Right atrium auricular region (tissue), 2 donors: ENCODE measurements around the gene RPS14. TPM values are rescaled to one million over a fixed set of nuclear protein-coding genes. Genes with fewer than 3 reads are reported as not detected.
A peak's percentile ranks its signal among the peaks of the same experiment; 100 is the strongest.

Experiments
- DNase-seq: peaks from one replicate; pipeline ENCODE4 v3.0.0-alpha.2; 2019; ENCODE audit warnings: low spot score
- H3K27ac ChIP-seq, 2 donors: fragments of 200-600 bp; sonication (generic); 1 replicate in 1 of 2; 2 replicates in 1 of 2; pipeline ENCODE4 v1.5.1; 2016 to 2019
- H3K27me3 ChIP-seq, 2 donors: fragments of 200-600 bp; sonication (generic); one replicate each; pipeline versions ENCODE4 v1.5.1 to v1.6.0; 2017 to 2019
- H3K36me3 ChIP-seq: fragments of 200-600 bp; sonication (generic); one replicate; pipeline ENCODE4 v1.5.1; 2016
- H3K4me1 ChIP-seq, 2 donors: fragments of 200-600 bp; sonication (generic); one replicate each; pipeline versions ENCODE4 v1.5.1 to v1.6.0; 2017 to 2019
- H3K4me3 ChIP-seq, 2 donors: fragments of 200-600 bp; sonication (generic); 1 replicate in 1 of 2; 2 replicates in 1 of 2; pipeline ENCODE4 v1.5.1; 2017 to 2019; ENCODE audit warnings: mild to moderate bottlenecking in 1 of 2, moderate library complexity in 1 of 2
- H3K9me3 ChIP-seq, 2 donors: fragments of 200-600 bp; sonication (generic); one replicate each; pipeline ENCODE4 v1.5.1; 2019
- total RNA-seq, 2 donors: library from RNA; depleted of rRNA; stranded (reverse); fragments of >200 nt; gene quantifications; one replicate each; pipeline ENCODE4 v1.1.0, GENCODE V29; 2016
- TF ChIP-seq, protein P1 (sequence below), 2 donors: fragments of 200-600 bp; sonication (generic); IDR thresholded peaks; one replicate each; pipeline ENCODE4 v1.5.1; 2019; ENCODE audit warnings: antibody characterized with exemption in 2 of 2

Gene RPS14
- total RNA-seq, 2 donors from 2014 or later, result 1,334 to 2,461 TPM

DNA sequence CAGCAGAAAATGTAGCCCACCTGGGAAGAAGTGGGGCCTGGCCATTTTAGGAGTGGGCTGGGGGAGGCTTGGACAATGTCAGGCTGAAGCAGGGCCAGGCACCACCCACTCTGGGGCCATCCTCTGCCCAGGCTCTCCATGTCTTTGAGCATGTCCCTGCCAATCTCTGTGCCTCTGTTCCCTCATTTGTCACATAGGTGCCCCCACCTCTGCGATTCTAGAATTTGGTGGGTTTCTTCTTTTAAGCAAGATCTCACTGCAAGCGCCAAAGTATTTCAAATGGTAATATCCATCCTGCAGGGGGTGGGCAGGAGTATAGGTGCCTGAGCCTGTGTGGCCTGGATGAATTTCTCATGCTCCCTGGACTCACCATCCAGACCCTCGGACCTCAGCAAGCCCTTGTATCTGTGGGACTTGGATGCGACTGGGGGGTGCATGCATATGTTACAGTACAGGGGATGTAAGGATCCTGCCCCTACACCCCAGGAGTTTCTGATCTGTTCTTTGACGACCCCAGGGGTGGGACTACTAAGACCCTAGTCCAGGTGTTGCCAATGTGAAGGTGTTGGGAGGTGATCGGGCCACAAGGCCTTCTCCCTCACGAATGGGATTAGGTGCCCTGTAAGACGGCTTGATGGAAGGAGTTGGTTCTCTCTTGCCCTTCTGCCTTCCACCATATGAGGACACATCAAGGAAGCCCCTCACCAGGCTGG lies 41.2 kb downstream of the RPS14 start:
- H3K4me1 ChIP-seq, result peaks cover 0 to 37% of the 10 kb centered on the region in 2 donors
- no peak for DNase-seq

DNA sequence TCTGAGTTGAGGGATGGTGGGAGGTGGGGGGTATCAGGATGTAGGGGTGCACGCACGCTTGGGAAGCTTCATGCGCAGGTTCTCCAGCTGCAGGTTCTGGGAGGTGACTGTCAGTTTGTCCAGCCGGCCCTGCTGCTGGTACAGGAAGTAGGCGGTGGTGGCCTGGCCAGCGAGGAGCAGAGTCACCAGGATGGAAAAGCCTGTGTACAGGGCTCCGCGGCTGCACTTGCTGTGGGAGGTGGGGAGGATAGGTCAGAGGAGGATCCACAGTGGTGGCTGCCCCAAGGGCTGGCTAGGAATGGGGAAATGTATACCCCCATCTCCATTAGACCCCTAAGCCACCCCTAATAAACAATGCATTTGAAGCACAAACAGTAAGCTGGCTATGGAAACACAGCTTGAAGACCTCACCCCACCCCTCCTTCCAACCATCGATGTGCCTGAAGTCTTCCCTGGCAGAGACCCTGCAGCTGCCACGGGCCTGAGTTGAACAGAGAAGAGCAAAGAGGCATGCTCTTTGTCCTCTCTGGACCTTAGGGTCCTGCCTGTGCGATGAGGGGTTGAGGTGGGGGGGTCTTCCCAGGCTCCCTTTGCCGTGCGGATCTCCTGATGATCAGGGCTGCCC lies 42.3 kb downstream of the RPS14 start:
- Histone ChIP-seq H3K9me3 (no peaks in the 10 kb centered on the region), H3K4me1 (peaks cover 0 to 26% of the 10 kb centered on the region in 2 donors), H3K4me3 (no peak overlapping the region), H3K36me3 (peaks cover 4% of the 10 kb centered on the region), H3K27ac (no peak overlapping the region), H3K27me3 (no peaks in the 10 kb centered on the region)
- TF ChIP-seq, protein P1, sequence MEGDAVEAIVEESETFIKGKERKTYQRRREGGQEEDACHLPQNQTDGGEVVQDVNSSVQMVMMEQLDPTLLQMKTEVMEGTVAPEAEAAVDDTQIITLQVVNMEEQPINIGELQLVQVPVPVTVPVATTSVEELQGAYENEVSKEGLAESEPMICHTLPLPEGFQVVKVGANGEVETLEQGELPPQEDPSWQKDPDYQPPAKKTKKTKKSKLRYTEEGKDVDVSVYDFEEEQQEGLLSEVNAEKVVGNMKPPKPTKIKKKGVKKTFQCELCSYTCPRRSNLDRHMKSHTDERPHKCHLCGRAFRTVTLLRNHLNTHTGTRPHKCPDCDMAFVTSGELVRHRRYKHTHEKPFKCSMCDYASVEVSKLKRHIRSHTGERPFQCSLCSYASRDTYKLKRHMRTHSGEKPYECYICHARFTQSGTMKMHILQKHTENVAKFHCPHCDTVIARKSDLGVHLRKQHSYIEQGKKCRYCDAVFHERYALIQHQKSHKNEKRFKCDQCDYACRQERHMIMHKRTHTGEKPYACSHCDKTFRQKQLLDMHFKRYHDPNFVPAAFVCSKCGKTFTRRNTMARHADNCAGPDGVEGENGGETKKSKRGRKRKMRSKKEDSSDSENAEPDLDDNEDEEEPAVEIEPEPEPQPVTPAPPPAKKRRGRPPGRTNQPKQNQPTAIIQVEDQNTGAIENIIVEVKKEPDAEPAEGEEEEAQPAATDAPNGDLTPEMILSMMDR (IDR thresholded peaks at IDR 0.05), result no peak
- DNase-seq, result no peak

More for the DNA sequence above, 41.2 kb downstream of the RPS14 start:
- no peaks in the 10 kb centered on the region for H3K36me3 ChIP-seq
- H3K9me3 ChIP-seq, result no peaks in the 10 kb centered on the region
- H3K4me3 ChIP-seq, result no peak overlapping the region
- peak overlapping the region in 1 of 2 donors; percentile 84 for H3K27ac ChIP-seq
- TF ChIP-seq, protein P1 (IDR thresholded peaks at IDR 0.05), result no peak
- H3K27me3 ChIP-seq, result no peaks in the 10 kb centered on the region

DNA sequence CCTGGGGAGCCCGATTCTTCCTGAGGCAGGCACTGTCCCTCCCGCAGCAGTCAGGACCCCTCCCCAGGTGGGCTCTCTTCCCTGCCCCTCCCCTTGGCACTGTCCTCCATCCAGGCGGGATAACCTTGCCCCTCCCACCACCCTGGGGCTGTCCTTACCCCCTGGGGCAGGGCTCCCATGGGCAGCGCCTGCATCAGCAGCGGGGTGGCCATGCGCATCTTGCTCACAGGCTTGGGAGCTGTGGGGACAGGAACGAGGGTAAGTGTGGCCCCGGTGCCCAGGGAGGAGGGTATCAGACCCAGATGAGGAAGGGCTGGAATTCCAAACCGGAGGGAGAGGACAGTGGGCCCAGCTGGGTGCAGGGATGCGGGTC lies 42.8 kb downstream of the RPS14 start:
- H3K27ac ChIP-seq, result no peak overlapping the region
- no peaks in the 10 kb centered on the region for H3K9me3 ChIP-seq
- TF ChIP-seq, protein P1 (IDR thresholded peaks at IDR 0.05), result no peak
- no peak for DNase-seq
- no peak overlapping the region for H3K4me3 ChIP-seq
- H3K36me3 ChIP-seq, result peaks cover 8% of the 10 kb centered on the region
- H3K27me3 ChIP-seq, result no peaks in the 10 kb centered on the region
- H3K4me1 ChIP-seq, result peaks cover 0 to 26% of the 10 kb centered on the region in 2 donors

- TF ChIP-seq, protein P1 (IDR thresholded peaks at IDR 0.05), result no peak
- H3K27ac ChIP-seq, result no peak overlapping the region
These were observed 43.3 kb downstream of the RPS14 start for GRCh38 chr5:150406103-150406722.

GRCh38 chr5:150404941-150405816 lies 44.4 kb downstream of the RPS14 start:
- no peak overlapping the region for H3K27ac ChIP-seq
- H3K4me1 ChIP-seq, result peaks cover 0 to 33% of the 10 kb centered on the region in 2 donors
- H3K36me3 ChIP-seq, result peaks cover 18% of the 10 kb centered on the region

More at GRCh38 chr5:150406103-150406722, 43.3 kb downstream of the RPS14 start:
- no peak for DNase-seq
- peaks cover 0 to 31% of the 10 kb centered on the region in 2 donors for H3K4me1 ChIP-seq
- H3K4me3 ChIP-seq, result no peak overlapping the region
- H3K9me3 ChIP-seq, result no peaks in the 10 kb centered on the region
- H3K27me3 ChIP-seq, result no peaks in the 10 kb centered on the region
- peaks cover 9% of the 10 kb centered on the region for H3K36me3 ChIP-seq

More at GRCh38 chr5:150404941-150405816, 44.4 kb downstream of the RPS14 start:
- TF ChIP-seq, protein P1 (IDR thresholded peaks at IDR 0.05), result no peak
- Histone ChIP-seq H3K4me3 (no peak overlapping the region), H3K9me3 (no peaks in the 10 kb centered on the region), H3K27me3 (no peaks in the 10 kb centered on the region)
- DNase-seq, result no peak
